Testis (tissue), 3 donors: ENCODE results near the gene COBL. TPM values are rescaled to one million over a fixed set of nuclear protein-coding genes. Genes with fewer than 3 reads are reported as not detected.

Experiments used
- DNase-seq: peaks from one replicate; pipeline ENCODE4 v3.0.0-alpha.2; 2019
- H3K27ac ChIP-seq, 2 donors: fragments of 200-600 bp; sonication (generic); one replicate each; pipeline ENCODE4 v1.5.1; 2019
- H3K27me3 ChIP-seq: fragments of 200-600 bp; sonication (generic); one replicate; pipeline ENCODE4 v1.5.1; 2019
- H3K36me3 ChIP-seq: fragments of 200-600 bp; sonication (generic); one replicate; pipeline ENCODE4 v1.5.1; 2017; ENCODE audit warnings: low read depth; ENCODE audit errors: missing control alignments
- H3K4me1 ChIP-seq: fragments of 200-600 bp; sonication (generic); one replicate; pipeline ENCODE4 v1.5.1; 2019
- H3K4me3 ChIP-seq, 2 donors: fragments of 200-600 bp; sonication (generic); one replicate each; pipeline ENCODE4 v1.5.1; 2017 to 2019
- H3K9me3 ChIP-seq: fragments of 200-600 bp; sonication (generic); one replicate; pipeline ENCODE4 v1.5.1; 2017
- POLR2A ChIP-seq: fragments of 450-650 bp; IDR thresholded peaks from one replicate; pipeline ENCODE4 v1.6.1; 2017; ENCODE audit warnings: antibody characterized with exemption, mild to moderate bottlenecking, moderate library complexity
- whole genome bisulfite sequencing, 2 donors: methylation state at CpG; one replicate each; pipeline ENCODE4 v1.1.5; 2018; 5-methylcytosine and 5-hydroxymethylcytosine counted together
- intact Hi-C: fragments of 100-400 bp; cut with DNase I; formaldehyde crosslinking; loops from one replicate; pipeline ENCODE4 v1.15.1; 2023; ENCODE audit warnings: low total_unique reads
- polyA plus RNA-seq: library from polyadenylated mRNA; stranded (reverse); fragments of 350-450 nt; fragmentation: Illumina TruSeq; extraction: RNeasy Lipid Tissue Mini Kit (QIAGEN cat#74804); gene quantifications from one replicate; pipeline ENCODE4 v1.2.3, GENCODE V29; 2014; ENCODE audit warnings: low read depth, low replicate concordance; ENCODE audit not compliant: insufficient read depth
- total RNA-seq, 2 donors: library from RNA; depleted of rRNA; stranded (reverse); fragments of >200 nt; gene quantifications; one replicate each; pipeline ENCODE4 v1.2.3, GENCODE V29; 2016
- TF ChIP-seq, protein P1 (sequence below), 3 experiments: fragments of 450-650 bp in 2 of 3; fragments of 200-600 bp in 1 of 3; sonication (generic) in 1 of 3; IDR thresholded peaks; one replicate each; pipeline ENCODE4 v1.5.1; 2016 to 2019; ENCODE audit warnings: antibody characterized with exemption in 3 of 3, mild to moderate bottlenecking in 2 of 3, moderate library complexity in 1 of 3

COBL gene
- total and polyA plus RNA-seq, 3 donors from 2014 or later: 9.2 to 14.8 (median 12.3) TPM

- TF ChIP-seq, protein P1, sequence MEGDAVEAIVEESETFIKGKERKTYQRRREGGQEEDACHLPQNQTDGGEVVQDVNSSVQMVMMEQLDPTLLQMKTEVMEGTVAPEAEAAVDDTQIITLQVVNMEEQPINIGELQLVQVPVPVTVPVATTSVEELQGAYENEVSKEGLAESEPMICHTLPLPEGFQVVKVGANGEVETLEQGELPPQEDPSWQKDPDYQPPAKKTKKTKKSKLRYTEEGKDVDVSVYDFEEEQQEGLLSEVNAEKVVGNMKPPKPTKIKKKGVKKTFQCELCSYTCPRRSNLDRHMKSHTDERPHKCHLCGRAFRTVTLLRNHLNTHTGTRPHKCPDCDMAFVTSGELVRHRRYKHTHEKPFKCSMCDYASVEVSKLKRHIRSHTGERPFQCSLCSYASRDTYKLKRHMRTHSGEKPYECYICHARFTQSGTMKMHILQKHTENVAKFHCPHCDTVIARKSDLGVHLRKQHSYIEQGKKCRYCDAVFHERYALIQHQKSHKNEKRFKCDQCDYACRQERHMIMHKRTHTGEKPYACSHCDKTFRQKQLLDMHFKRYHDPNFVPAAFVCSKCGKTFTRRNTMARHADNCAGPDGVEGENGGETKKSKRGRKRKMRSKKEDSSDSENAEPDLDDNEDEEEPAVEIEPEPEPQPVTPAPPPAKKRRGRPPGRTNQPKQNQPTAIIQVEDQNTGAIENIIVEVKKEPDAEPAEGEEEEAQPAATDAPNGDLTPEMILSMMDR (IDR thresholded peaks at IDR 0.05): no peak
- no peak for TF ChIP-seq POLR2A
- DNase-seq: no peak
- Histone ChIP-seq H3K27ac (no peak overlapping the region), H3K9me3 (no peaks in the 10 kb centered on the region), H3K4me3 (no peak overlapping the region), H3K4me1 (no peaks in the 10 kb centered on the region), H3K36me3 (no peaks in the 10 kb centered on the region), H3K27me3 (no peaks in the 10 kb centered on the region)
- intact Hi-C loops: no loop called here
- 79 to 81% methylated on average over 3 of the region's 3 CpGs for WGBS, 2 donors
Observed at GRCh38 chr7:51151455-51151854, 165.2 kb downstream of the COBL start.

DNA sequence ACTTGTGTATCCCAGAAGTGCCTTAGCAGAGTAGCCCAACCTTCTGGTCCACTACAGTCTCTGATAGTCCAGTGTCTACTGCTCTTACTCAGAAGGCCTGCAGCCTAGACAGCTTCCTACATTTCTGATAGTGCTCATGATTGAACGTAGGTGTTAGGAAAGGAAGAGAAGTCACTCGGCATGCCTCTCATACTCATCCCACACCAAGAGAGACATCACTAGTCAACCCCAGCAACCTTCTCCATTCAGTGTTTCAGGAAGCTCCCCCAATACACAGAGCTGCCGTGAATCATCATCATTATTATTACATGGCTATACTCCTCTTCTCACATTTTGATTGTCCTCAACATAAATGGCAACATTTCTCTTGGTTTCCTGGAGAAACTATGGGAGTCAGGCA is 166.4 kb downstream of the COBL start:
- H3K36me3 ChIP-seq: no peaks in the 10 kb centered on the region
- H3K4me3 ChIP-seq: no peak overlapping the region
- WGBS, 2 donors: 89 to 95% methylated on average over 3 of the region's 3 CpGs
- no peaks in the 10 kb centered on the region for H3K4me1 ChIP-seq
- intact Hi-C loops: no loop called here
- no peak for TF ChIP-seq POLR2A
- TF ChIP-seq, protein P1 (IDR thresholded peaks at IDR 0.05): no peak
- no peaks in the 10 kb centered on the region for H3K27me3 ChIP-seq
- DNase-seq: no peak
- no peaks in the 10 kb centered on the region for H3K9me3 ChIP-seq
- H3K27ac ChIP-seq: no peak overlapping the region

GRCh38 chr7:51148216-51148615 is 168.4 kb downstream of the COBL start:
- Histone ChIP-seq H3K4me3 (no peak overlapping the region), H3K4me1 (no peaks in the 10 kb centered on the region), H3K27me3 (no peaks in the 10 kb centered on the region), H3K27ac (no peak overlapping the region), H3K36me3 (no peaks in the 10 kb centered on the region), H3K9me3 (no peaks in the 10 kb centered on the region)
- TF ChIP-seq, protein P1 (IDR thresholded peaks at IDR 0.05): no peak
- TF ChIP-seq POLR2A: no peak
- 89 to 95% methylated on average over 6 of the region's 6 CpGs for WGBS, 2 donors
- intact Hi-C loops: no loop called here
- no peak for DNase-seq

- H3K9me3 ChIP-seq: no peaks in the 10 kb centered on the region
- no peaks in the 10 kb centered on the region for H3K4me1 ChIP-seq
- no peaks in the 10 kb centered on the region for H3K27me3 ChIP-seq
- H3K27ac ChIP-seq: no peak overlapping the region
- no peak overlapping the region for H3K4me3 ChIP-seq
- no peak for DNase-seq
- intact Hi-C loops: no loop called here
- 94% methylated on average over 6 to 7 of the region's 7 CpGs for WGBS, 2 donors
- TF ChIP-seq, protein P1 (IDR thresholded peaks at IDR 0.05): no peak
- no peak for TF ChIP-seq POLR2A
- no peaks in the 10 kb centered on the region for H3K36me3 ChIP-seq
Observed at GRCh38 chr7:51146816-51147586, 169.6 kb downstream of the COBL start.

GRCh38 chr7:51144178-51144577 is 172.4 kb downstream of the COBL start:
- Histone ChIP-seq H3K4me1 (no peaks in the 10 kb centered on the region), H3K9me3 (no peaks in the 10 kb centered on the region), H3K4me3 (no peak overlapping the region), H3K27ac (no peak overlapping the region), H3K27me3 (no peaks in the 10 kb centered on the region), H3K36me3 (no peaks in the 10 kb centered on the region)
- TF ChIP-seq POLR2A: no peak
- TF ChIP-seq, protein P1 (IDR thresholded peaks at IDR 0.05): no peak
- WGBS, 2 donors: 74 to 75% methylated on average over 7 of the region's 7 CpGs
- no peak for DNase-seq
- intact Hi-C loops: no loop called here
